GM19351 (cell line): ENCODE results near the gene TAS1R2.
A peak's percentile ranks its signal among the peaks of the same experiment; 100 is the strongest.
"Not testable (repeated sequence)": the region's sequence is repeated elsewhere in the genome, so short reads cannot be mapped to it uniquely, and the experiment has no call there.

Experiments used
- ATAC-seq: cut with Tn5 transposase; IDR thresholded peaks from one replicate; pipeline ENCODE4 v1.9.1; 2021; ENCODE audit warnings: mild to moderate bottlenecking, moderate library complexity; ENCODE audit not compliant: unreplicated experiment

The TAS1R2 gene

DNA sequence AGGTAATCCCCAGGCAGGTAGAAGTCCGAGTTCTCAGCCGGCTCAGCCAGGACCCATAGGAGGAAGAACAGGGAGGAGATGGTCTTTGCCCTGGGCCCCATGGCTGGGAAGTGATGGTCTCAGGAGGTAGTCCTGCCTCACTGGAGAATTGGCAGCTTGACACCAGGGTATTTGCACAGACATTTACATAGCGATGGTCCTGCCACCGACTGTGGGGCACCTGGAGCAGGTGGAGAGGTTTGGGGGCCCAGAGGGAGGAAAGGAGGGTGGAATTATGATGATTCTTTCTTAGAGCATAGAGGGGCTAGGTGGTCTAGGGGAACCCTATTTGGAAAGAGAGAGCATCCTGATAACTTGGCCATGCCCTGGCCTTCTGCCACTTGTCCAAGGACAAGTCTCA lies at the start of gene TAS1R2:
TAS1R2 (minus strand) TSS at position 101 of the 400 bp plus-strand sequence; CDS start at position 101, 0 bp downstream.
- no peak for ATAC-seq

DNA sequence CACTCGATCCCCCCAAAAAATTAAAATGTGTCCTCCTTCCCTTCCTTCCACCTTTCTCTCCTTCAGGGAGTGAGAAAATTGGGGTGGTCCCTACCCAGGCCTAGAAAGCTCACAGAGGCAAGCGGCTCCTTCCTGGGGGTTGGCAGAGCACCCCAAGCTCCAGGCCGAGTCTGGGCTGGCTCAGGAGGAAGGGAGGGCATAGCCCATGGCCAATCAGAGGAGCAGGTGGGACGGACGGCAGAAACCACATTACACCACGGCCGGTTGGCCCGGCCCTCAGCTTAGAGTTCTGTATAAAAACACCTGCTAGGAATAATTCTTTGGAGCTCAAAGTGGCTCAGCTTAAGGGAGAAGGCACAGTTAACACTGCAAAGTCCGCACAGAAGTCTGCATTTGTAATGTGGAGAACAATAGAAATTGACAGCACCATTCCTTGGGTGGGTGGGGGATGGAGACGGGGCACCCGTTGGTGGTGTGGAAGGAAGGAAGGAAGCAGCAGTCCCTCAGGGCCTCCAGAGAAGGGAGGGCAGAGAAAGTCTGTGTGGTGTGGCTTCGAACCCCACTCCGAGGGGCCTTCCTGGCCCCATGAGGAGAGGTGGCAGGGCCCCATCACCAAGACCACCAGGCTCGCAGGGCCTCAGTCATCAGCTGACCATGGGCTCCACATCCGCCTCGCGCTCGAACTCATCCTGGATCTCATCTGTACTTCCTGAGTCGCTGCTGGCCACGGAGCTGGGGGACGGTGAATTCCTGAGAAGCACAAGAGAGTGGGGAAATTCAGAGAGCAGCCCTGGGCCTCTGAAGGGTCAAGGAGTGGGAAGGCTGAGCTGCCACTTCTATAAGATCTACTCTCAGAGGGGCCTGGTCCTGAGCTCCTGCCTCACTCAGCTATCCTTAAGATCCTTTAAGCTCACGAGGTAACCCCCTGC lies 48.7 kb upstream of the TAS1R2 start:
- ATAC-seq, result no peak

DNA sequence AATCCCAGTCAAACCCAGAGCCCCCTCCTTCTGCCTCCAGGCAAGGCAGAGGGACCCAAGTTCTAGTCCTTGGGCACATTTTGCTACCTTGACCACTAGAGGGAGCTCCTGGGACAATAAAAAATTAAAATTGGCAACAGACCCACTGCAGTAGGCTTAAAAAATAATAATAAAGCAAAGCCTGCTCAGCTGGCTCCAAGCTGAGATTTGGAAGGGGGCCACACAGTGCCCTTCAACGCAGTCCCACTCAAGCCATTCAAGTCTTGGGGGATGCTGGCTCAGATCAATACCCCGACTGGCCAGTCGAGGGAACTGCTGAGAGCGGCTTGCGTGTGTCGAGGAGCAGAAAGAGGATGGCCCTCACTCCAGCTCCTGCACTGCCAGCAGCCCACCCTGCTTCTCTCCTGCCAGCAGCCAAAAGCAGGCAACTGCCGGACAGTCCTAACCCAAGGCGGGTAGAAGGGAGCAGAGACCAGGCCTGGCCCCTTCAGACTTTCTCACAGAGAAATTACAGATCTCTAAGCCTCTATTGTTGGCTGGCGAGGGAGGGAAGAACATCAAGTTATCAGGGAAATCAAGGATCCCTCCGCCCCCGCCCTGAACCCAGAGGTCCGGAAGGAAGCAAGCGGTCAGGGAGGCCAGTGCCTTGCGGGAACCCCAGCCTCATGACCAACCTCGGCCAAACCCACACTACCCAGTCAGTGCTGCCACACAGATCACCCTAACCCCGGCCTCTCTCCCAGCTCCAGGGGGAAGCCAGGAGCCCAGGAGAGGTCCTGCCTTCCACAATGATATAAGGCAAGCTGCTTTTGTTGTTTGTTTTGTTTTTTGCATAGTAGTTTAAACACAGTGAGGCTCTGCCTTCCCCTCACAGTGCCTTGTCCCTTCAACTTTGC lies 47.8 kb upstream of the TAS1R2 start:
- no peak for ATAC-seq

DNA sequence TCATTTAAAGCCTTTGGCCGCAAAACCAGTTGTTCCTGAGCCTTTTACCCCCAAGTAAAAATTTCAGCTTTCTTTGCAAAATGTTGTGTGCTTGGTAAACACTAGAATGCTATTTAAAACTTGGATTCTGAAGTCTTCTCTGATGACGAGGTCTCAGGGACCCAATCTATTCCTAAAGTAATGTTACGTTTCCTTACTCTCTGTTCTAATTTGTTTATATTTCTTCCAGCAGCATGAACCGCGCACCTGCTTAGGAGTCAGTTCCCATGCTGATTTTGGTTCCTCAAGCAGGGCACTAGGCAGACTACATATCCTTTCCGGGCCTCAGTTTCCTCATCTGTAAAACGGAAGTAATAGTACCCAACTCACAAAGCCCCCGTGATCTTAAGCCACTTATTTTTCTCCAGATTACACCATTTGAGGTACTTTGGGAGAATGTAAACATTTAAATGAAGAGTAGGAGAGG lies 43.9 kb upstream of the TAS1R2 start:
- no peak for ATAC-seq

DNA sequence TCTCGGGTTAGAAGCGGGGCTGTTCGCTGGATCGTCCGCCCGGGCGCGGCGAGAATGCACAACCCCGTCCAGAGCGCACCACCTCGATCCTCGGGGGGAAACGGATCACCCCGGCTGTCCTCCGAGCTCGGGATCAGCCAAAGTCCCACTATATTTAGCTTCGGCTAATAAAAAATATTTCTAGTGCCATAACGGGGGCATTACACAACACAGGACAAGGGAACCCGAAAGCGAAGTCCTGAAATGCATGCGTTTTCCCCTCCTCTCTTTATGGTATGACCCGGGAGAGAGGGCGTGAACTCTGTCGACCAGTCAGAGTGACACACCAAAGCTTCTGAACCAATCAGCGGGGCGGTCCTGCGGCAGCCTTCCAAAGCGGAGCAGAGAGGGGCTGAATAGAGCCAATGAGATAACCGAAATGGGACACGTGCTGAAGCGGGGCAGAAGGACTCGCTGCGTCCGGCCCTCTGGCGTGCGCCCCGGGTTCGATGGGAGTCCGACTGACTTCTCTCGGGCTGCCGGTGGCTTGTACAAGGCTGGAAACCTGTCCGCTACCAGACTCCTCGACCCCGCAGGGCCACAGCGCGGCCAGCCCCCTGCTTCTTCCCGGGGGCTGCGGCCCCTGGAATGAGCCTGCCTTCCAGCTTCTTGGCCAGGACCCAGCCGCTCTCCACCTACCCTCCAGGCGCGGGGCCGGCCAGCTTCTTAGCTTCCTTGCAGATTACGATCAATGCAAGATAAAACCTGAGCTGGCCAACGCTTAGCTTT lies 43.2 kb upstream of the TAS1R2 start, which contains the start of gene ALDH4A1:
ALDH4A1 (minus strand) TSS at position 33 of the 768 bp plus-strand sequence; CDS start at position 1, 32 bp downstream.
- peak; percentile 97 for ATAC-seq

DNA sequence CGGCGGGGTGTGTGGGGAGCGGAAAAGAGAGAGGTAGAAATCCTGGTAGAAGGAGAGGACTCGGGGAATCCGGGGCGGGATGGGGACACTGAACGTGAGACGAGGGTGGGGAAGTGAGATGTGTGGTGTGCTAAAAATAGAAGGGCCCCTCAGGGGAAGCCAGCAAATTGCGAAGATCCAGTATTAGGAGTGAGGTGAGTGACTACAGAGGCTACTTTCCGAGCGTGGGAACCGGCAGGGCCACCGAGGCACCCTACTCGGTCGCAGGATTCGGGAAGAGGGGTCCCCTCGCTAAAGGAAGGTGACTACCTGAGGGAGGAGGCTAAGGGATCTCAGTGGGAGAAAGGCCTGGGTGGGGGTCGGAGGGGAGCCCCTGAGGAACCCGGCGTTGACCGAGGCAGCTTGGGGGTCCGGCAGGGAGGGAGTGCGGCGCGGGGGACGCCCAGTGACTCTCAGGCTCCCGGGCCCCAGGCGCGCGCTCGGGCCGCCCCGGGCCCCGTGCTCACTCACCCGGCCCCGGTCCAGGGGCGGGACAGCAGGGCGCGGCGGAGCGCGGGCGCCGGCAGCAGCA lies 42.6 kb upstream of the TAS1R2 start:
- no peak for ATAC-seq

DNA sequence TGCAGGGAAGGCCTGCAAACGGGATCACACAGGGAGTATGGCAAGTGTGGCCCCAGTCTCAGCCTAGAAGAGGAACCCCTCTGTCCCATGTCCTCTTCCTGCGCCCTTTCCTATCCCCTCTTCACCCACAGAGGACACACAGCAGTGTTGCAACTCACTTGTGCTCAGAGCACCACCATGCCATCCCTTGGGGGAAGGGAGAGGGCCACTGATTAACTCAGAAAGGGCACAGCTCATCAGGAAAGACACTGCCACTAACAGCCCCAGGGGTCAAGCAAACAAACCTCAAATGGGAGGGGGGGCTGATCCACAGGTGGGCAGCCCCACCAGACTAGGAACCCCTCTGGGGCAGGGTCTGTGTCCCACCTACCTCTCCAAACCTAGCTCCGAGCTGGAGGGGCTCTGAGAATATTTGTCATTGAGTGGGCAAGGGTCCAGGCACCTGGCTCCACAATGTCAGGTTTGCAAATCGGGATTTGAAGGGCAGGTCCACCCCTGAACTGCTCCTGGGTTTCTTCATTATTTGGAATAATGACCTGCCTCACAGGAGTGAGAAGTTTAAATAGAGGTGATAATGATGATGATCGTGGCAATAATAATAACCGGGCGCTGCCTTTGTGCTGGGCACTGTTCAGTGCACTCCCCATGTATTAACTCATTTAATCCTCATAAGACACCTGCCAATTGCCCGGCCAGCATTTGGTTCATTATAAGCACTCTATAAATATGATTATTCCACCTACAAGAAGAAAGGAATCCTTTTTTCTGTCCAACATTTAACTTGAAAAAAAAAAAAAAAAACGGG lies 41.9 kb upstream of the TAS1R2 start:
- no peak for ATAC-seq

DNA sequence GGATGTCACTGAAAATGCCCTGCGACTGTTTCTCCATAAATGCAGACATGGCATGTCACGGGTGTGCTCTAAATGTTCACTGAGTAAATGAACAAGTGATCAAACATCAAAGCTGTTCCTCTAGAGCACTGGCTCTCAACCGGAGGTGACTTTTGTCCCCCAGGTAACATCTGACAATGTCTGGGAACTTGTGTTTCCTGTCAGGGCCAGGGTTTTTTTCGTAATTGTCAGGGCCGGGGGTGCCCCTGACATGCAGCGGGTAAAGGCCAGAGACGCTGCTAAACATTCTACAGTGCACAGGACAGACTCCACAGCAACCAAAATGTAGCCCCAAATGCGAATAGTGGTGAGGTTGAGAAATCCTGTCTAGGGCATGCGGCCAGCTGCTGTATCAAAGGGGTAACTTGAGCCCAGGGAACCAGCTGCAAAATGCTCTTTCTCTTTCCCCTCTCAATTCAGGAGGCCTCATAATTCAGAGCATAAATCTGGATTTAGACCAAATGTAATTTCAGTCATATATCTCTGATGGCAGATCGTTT lies 40.9 kb upstream of the TAS1R2 start:
- no peak for ATAC-seq

DNA sequence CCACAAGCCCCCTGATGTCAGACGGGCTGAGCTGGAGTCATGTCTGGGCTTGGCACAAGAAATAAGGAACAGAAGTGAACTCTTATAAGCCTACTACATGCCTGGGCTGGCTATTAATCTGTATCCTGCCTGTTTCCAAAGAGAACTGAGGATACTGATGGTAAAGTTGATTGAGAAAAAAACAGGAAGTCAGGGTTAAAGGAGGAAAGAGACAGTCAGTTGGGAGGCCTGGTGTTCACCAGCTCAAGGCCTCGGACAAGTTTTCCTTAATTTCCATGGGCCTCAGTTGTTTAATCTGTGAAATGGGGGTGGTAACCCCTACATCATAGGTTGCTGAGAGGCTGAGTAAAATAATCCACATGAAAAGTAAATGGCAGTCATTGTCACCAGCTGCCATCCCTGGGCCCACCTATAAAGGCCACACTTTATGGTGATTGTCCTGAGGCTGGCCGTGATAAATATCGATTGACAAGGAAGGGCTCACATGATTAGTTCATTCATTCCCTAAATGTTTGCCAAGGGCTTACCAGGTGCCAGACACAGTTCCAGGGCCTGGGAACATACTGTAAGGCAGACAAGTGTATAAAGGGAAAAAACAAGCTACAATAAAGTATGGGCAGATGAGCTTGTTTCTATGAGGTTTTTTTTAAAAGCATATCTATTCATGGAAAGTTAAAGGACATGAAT lies 40.0 kb upstream of the TAS1R2 start:
- ATAC-seq, result no peak

DNA sequence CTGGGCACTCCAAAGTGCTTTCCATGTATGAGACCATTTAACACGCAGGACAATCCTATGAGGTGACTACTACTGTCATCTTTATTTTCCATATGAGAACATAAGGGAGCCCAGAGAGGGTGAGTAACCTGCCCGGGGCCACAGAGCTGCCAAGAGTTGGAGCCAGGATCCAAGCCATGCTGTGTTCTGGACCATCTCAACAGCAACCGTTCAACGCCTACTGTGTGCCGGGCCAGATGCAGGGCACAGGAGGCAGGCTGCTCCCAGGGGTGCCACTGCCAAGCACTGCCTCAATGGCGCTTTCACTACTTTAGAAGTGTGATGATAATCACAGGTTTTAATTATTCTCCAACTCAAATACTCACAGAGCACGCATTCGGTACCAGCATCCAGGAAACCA lies 39.1 kb upstream of the TAS1R2 start:
- ATAC-seq, result no peak

DNA sequence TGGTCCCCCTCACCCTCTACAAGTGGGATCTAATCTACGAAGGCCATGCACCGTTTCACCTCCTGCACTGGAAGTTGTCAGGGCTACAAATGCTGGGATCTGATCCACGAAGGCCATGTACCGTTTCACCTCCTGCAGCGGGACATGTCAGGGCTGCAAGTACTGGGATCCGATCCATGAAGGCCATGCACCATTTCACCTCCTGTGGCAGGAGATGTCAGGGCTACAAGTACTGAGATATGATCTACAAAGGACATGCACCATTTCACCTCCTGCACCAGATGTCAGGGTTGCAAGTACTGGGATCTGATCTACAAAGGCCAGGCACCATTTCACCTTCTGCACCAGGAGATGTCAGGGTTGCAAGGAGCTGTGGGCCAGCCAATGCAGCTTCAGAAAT lies 35.9 kb upstream of the TAS1R2 start:
- ATAC-seq, result no peak

DNA sequence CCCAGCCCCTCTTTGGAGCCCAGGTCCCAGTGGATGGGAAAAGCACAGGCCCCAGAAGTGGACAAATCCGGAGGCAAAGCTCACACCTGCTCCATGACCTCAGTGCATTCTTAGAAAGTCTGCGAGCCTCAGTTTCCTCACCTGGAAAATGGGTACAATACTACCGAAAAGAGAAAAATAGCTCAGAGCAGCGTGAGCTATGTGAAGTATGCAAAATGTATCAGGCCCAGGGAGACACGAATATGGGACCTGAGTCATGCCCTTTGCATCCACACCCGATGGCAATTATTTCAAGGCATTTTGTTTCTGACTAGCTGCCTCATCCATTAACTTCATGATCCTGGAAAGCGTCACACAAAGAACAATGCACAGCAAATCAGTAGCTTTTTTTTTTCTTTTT lies 33.7 kb upstream of the TAS1R2 start:
- no peak for ATAC-seq

DNA sequence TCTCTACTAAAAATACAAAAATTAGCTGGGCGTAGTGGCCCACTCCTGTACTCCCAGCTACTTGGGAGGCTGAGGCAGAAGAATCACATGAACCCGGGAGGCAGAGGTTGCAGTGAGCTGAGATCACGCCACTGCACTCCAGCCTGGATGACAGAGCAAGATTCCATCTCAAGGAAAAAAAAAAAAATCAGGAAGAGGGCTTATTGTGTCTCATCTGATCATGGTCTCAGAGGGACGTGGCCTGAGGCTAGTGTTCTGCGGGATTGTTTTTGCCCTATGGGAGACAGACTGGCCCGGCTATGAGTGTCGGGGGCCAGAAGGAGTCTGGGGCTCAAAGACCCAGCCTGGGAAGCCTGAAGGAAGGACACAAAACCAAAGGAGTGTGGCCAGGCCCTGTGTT lies 32.4 kb upstream of the TAS1R2 start:
- ATAC-seq, result not testable (repeated sequence)

DNA sequence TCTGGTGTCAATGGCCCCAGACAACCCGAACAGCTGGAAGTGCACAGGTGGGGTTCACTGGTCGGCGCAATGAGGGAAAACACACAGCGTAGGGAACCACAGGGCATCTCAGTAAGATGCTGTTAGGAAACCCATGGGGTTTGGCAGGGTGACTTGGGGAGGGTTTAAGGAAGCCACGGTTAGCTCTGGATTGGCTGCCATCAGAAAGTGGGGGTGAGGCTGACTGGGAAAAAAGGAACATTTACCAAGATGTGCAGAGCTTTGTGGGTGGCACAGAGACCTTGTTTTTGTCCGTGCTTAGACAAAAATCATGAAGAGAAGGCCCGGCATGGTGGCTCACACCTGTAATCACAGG lies 31.9 kb upstream of the TAS1R2 start:
- no peak for ATAC-seq

DNA sequence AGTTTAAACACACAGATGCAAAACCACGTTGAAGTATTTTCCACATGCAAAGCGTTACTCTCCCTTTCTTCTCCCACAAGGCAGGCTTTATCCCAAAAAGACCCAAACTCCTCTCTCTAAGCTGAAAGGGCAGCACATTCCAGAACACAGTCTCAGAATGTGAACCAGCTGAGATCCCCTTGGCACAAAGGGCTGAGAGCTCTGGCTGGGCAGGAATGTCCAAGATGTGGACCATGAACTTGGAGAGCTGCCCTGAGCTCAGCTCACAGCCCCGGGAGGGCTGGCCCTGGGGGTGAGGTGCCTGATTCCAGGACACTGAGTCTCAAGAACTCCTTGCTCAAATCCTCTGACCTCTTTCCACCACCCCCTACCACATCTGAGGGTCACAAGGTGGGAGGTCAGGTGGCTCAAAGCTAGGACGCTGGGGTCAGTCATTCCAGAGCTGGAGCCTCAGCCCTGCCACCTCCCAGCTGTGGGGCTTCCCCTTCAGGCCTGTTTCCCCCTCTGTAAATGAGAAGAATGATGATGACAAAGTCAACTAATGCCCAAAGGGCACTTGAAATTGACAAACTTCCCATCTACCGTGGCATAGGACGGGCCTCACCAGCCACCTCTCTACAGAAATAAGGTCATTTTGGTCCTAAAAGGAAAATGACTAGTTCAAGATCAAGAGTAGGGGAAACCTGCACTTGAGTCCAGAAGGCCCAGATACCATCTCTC lies 31.4 kb upstream of the TAS1R2 start:
- no peak for ATAC-seq

DNA sequence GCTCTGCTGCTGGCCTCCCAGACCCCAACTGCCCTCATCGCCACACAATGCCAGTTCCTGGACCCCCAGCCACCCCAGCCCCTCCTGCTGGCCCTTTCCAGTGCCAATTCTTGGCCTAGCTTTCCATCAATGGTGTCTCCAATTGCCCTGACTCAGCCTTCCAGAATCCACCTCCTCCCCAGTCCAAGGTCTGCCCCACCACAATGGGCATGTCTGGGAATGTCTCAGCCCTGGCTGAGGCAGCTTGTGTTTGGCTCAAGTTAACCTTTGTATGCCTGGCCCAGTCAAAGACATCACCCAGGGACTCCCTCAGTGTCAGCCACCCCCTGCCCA lies 26.5 kb upstream of the TAS1R2 start:
- no peak for ATAC-seq

DNA sequence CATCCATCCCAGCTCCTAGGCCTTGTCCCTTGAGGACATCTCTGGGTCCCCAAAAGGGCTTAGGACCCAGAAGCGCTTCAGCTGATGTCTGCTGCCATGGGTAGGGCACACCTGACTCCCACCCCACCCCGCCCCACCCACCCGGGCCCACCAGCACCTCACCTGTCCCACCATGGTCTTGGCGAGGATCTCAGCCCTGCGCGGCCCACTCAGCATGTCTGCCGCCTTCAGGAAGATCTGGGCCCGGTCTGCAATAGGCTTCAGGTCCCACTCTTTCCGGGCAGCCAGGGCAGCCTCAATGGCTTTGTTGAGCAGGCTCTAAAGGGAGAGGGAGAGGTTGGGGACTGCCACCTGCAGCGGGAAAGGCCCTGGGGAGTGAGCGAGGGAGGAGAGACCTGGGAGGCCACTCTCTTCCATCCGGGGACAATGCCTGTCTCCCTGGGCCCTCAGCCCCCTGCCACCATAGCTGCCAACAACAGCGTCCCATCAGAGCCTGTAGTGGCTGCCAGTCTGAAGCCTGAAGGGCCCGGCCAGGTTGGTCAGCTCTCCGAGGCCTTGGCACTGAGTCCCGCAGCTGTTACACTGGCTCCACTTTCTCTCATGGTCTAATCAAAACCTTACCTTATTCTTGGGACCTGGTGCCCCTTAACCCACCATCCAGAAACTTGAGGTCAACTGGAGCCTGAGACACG lies 26.0 kb upstream of the TAS1R2 start:
- ATAC-seq, result no peak

DNA sequence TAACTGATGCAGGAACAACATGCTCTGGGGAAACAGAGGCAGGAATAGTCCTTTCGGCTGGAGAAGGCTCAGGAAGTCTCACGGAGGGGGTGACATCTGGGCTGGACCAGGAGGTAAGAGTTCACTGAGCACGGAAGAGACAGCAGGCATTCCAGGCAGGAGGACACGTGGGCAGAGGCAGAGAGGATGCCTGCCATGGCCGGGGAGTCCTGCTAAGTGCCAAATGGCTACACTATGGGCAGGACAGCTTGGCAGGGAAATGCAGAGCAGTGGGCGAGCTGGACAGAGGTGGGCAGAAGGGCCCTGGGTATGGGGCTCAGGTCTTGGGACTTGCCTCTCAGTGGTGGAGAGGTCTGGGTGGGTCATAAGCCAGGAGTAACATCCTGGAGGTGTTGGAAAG lies 25.3 kb upstream of the TAS1R2 start:
- ATAC-seq, result no peak
